Measurements from ENCODE around the gene RLBP1. TPM values are rescaled to one million over a fixed set of nuclear protein-coding genes. Genes with fewer than 3 reads are reported as not detected.

RLBP1 gene
- total and polyA plus RNA-seq, 2 of the 13 experiments (the other 11 are each of a cell fraction or from before 2014, with no cell fraction given): 0.07 TPM; not detected in 1

- no peak for ATAC-seq
- in situ Hi-C loops (cut with HindIII; ENCODE audit: extremely low pct_ligation_motif_present, low pct_unique_long_range_greater_than_20kb): loop anchor here (5.0 to 10.0 kb wide), 2 partner anchors 123 to 275 kb away; no protein-coding TSS in a partner anchor
Observed at GRCh38 chr15:89179966-89180875, 41.2 kb downstream of the RLBP1 start.

More at GRCh38 chr15:89179966-89180875, 41.2 kb downstream of the RLBP1 start:
- CTCF ChIA-PET (ENCODE audit: low intra/inter-chr PET ratio, low total read pairs): no interaction called here
- H3K4me2 ChIP-seq (ENCODE audit: low read depth, low read length): no peak overlapping the region
- no peak overlapping the region for H3K9ac ChIP-seq (ENCODE audit: insufficient read depth, low read depth, low read length)
- 81% methylated on average over 5 of the region's 5 CpGs for WGBS (ENCODE audit: low lambda C conversion rate)
- TF ChIP-seq ZNF749 (CRISPR knock-in tag; IDR thresholded peaks at IDR 0.05; ENCODE audit: borderline replicate concordance) (no peak), ARNT (IDR thresholded peaks at IDR 0.05) (no peak), FOXO1 (CRISPR knock-in tag; IDR thresholded peaks at IDR 0.05) (no peak), KLF11 (CRISPR knock-in tag; IDR thresholded peaks at IDR 0.05) (no peak), KMT2B (CRISPR knock-in tag; IDR thresholded peaks at IDR 0.05) (no peak), CEBPB (IDR thresholded peaks at IDR 0.05; ENCODE audit: borderline replicate concordance, low read depth, low read length) (no peak), ZMYM4 (CRISPR knock-in tag; IDR thresholded peaks at IDR 0.05) (no peak), CBX1 (IDR thresholded peaks at IDR 0.05; ENCODE audit: low read depth) (no peak), ZNF7 (CRISPR knock-in tag; IDR thresholded peaks at IDR 0.05) (no peak)
- TF ChIP-seq, protein P1, sequence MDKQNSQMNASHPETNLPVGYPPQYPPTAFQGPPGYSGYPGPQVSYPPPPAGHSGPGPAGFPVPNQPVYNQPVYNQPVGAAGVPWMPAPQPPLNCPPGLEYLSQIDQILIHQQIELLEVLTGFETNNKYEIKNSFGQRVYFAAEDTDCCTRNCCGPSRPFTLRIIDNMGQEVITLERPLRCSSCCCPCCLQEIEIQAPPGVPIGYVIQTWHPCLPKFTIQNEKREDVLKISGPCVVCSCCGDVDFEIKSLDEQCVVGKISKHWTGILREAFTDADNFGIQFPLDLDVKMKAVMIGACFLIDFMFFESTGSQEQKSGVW (CRISPR knock-in tag; IDR thresholded peaks at IDR 0.05; ENCODE audit: borderline replicate concordance): no peak
- TF ChIP-seq, protein P2, sequence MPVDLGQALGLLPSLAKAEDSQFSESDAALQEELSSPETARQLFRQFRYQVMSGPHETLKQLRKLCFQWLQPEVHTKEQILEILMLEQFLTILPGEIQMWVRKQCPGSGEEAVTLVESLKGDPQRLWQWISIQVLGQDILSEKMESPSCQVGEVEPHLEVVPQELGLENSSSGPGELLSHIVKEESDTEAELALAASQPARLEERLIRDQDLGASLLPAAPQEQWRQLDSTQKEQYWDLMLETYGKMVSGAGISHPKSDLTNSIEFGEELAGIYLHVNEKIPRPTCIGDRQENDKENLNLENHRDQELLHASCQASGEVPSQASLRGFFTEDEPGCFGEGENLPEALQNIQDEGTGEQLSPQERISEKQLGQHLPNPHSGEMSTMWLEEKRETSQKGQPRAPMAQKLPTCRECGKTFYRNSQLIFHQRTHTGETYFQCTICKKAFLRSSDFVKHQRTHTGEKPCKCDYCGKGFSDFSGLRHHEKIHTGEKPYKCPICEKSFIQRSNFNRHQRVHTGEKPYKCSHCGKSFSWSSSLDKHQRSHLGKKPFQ (CRISPR knock-in tag; IDR thresholded peaks at IDR 0.05; ENCODE audit: insufficient replicate concordance): no peak
- TF ChIP-seq, protein P3, sequence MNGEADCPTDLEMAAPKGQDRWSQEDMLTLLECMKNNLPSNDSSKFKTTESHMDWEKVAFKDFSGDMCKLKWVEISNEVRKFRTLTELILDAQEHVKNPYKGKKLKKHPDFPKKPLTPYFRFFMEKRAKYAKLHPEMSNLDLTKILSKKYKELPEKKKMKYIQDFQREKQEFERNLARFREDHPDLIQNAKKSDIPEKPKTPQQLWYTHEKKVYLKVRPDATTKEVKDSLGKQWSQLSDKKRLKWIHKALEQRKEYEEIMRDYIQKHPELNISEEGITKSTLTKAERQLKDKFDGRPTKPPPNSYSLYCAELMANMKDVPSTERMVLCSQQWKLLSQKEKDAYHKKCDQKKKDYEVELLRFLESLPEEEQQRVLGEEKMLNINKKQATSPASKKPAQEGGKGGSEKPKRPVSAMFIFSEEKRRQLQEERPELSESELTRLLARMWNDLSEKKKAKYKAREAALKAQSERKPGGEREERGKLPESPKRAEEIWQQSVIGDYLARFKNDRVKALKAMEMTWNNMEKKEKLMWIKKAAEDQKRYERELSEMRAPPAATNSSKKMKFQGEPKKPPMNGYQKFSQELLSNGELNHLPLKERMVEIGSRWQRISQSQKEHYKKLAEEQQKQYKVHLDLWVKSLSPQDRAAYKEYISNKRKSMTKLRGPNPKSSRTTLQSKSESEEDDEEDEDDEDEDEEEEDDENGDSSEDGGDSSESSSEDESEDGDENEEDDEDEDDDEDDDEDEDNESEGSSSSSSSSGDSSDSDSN (CRISPR knock-in tag; IDR thresholded peaks at IDR 0.05): no peak
- TF ChIP-seq, protein P4, sequence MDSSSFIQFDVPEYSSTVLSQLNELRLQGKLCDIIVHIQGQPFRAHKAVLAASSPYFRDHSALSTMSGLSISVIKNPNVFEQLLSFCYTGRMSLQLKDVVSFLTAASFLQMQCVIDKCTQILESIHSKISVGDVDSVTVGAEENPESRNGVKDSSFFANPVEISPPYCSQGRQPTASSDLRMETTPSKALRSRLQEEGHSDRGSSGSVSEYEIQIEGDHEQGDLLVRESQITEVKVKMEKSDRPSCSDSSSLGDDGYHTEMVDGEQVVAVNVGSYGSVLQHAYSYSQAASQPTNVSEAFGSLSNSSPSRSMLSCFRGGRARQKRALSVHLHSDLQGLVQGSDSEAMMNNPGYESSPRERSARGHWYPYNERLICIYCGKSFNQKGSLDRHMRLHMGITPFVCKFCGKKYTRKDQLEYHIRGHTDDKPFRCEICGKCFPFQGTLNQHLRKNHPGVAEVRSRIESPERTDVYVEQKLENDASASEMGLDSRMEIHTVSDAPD (CRISPR knock-in tag; IDR thresholded peaks at IDR 0.05): no peak
- TF ChIP-seq, protein P5, sequence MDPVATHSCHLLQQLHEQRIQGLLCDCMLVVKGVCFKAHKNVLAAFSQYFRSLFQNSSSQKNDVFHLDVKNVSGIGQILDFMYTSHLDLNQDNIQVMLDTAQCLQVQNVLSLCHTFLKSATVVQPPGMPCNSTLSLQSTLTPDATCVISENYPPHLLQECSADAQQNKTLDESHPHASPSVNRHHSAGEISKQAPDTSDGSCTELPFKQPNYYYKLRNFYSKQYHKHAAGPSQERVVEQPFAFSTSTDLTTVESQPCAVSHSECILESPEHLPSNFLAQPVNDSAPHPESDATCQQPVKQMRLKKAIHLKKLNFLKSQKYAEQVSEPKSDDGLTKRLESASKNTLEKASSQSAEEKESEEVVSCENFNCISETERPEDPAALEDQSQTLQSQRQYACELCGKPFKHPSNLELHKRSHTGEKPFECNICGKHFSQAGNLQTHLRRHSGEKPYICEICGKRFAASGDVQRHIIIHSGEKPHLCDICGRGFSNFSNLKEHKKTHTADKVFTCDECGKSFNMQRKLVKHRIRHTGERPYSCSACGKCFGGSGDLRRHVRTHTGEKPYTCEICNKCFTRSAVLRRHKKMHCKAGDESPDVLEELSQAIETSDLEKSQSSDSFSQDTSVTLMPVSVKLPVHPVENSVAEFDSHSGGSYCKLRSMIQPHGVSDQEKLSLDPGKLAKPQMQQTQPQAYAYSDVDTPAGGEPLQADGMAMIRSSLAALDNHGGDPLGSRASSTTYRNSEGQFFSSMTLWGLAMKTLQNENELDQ (CRISPR knock-in tag; IDR thresholded peaks at IDR 0.05; ENCODE audit: borderline replicate concordance): no peak
- no peaks in the 10 kb centered on the region for H4K20me1 ChIP-seq (ENCODE audit: insufficient read depth, low read length)
- no peak overlapping the region for H3K27ac ChIP-seq (ENCODE audit: extremely low read length, insufficient read depth, low read length)
- intact Hi-C loops (cut with micrococcal nuclease; ENCODE audit: unreplicated experiment): loop anchor here (10.0 kb wide), 1 partner anchor 285 kb away; the partner anchor contains the start of gene HAPLN3
- H3K4me1 ChIP-seq (ENCODE audit: insufficient read depth, low read length): peaks cover 8% of the 10 kb centered on the region
- no peak overlapping the region for H2AFZ ChIP-seq (ENCODE audit: low read length)
- DNase-seq (ENCODE audit: low spot score): no peak
- H3K4me3 ChIP-seq (replicated peaks in 1 of 3; ENCODE audit: insufficient read depth in 1 of 3, low read depth in 2 of 3, low read length in 3 of 3): no peak overlapping the region
- no peaks in the 10 kb centered on the region for H3K27me3 ChIP-seq (ENCODE audit: control insufficient read depth in 1 of 2, insufficient read depth in 2 of 2, low read length in 2 of 2)
- BruUV-seq (replicated peaks): no TSS peak
- H3K9me3 ChIP-seq (ENCODE audit: low read length): no peaks in the 10 kb centered on the region
- no peak for FAIRE-seq
- no peaks in the 10 kb centered on the region for H3K79me2 ChIP-seq (ENCODE audit: insufficient read depth, low read length)
- POLR2A ChIA-PET: no interaction called here
- H3K36me3 ChIP-seq (replicated peaks in 1 of 2; ENCODE audit: control insufficient read depth in 1 of 2, insufficient read depth in 2 of 2, low read length in 2 of 2): peaks cover 9 to 41% of the 10 kb centered on the region in 2 experiments

Measured in HepG2 (cell line).